SK-N-SH (cell line): ENCODE measurements around the gene DNAJB8. TPM values are rescaled to one million over a fixed set of nuclear protein-coding genes. Genes with fewer than 3 reads are reported as not detected.

Experiments used
- CTCF ChIA-PET: fragments of 300-600, 350-600 bp; formaldehyde crosslinking; extraction: SDS; loops from one replicate; lab custom pipeline; 2021; lab: Yijun Ruan, JAX
- POLR2A ChIA-PET: fragments of 350-600 bp; sonication (Branson Sonifier 250); formaldehyde crosslinking; extraction: SDS; loops from one replicate; lab custom pipeline; 2020; ENCODE audit warnings: antibody characterized with exemption, inconsistent platforms; lab: Yijun Ruan, JAX
- DNase-seq: peaks from one replicate; pipeline ENCODE4 v3.0.0; 2012
- H2AFZ ChIP-seq: fragments of 200-600 bp; sonication (generic); 2 replicates; pipeline ENCODE4 v1.8.1; 2016; ENCODE audit warnings: antibody characterized with exemption, mild to moderate bottlenecking, low read depth
- H3F3A ChIP-seq: fragments of 200-600 bp; sonication (generic); replicated peaks from 2 replicates; pipeline ENCODE3; 2016; ENCODE audit warnings: antibody characterized with exemption, mild to moderate bottlenecking; ENCODE audit not compliant: insufficient read depth
- H3K27ac ChIP-seq, 2 experiments: fragments of 200-500 bp in 1 of 2; fragments of 200-600 bp in 1 of 2; sonication (Bioruptor generic) in 1 of 2; sonication (generic), shearing (Covaris generic) in 1 of 2; 2 replicates each; pipeline versions ENCODE4 v1.5.1 to v1.6.1; 2014 to 2016; ENCODE audit warnings: low read depth in 2 of 2, inconsistent platforms in 1 of 2, low read length in 1 of 2, mild to moderate bottlenecking in 1 of 2, mixed read lengths in 1 of 2
- H3K27me3 ChIP-seq: fragments of 200-600 bp; sonication (generic), shearing (Covaris generic); 2 replicates; pipeline ENCODE4 v1.6.1; 2016; ENCODE audit warnings: mixed run types; ENCODE audit not compliant: insufficient read depth
- H3K36me3 ChIP-seq, 2 experiments: fragments of 200-500 bp in 1 of 2; fragments of 200-600 bp in 1 of 2; sonication (Bioruptor generic) in 1 of 2; sonication (generic) in 1 of 2; replicated peaks in 1 of 2; 2 replicates each; pipeline versions ENCODE3 to v1.5.1; 2014 to 2016; ENCODE audit warnings: low read length in 1 of 2, mild to moderate bottlenecking in 1 of 2; ENCODE audit not compliant: insufficient read depth in 2 of 2, control insufficient read depth in 1 of 2
- H3K4me1 ChIP-seq, 2 experiments: fragments of 200-500 bp in 1 of 2; fragments of 200-600 bp in 1 of 2; sonication (Bioruptor generic) in 1 of 2; sonication (generic), shearing (Covaris generic) in 1 of 2; 2 replicates each; pipeline versions ENCODE4 v1.5.1 to v1.6.1; 2014 to 2016; ENCODE audit warnings: low read depth in 1 of 2, low read length in 1 of 2, mixed run types in 1 of 2; ENCODE audit not compliant: insufficient read depth in 2 of 2, control insufficient read depth in 1 of 2
- H3K4me2 ChIP-seq: fragments of 200-600 bp; sonication (generic), shearing (Covaris generic); 2 replicates; pipeline ENCODE4 v1.6.1; 2017; ENCODE audit warnings: mixed run types
- H3K4me3 ChIP-seq, 2 experiments: fragments of 200-500 bp in 1 of 2; fragments of 200-600 bp in 1 of 2; sonication (Bioruptor generic) in 1 of 2; sonication (generic), shearing (Covaris generic) in 1 of 2; 2 replicates each; pipeline versions ENCODE4 v1.5.1 to v1.8.1; 2014 to 2016; ENCODE audit warnings: low read depth in 2 of 2, inconsistent platforms in 1 of 2, low read length in 1 of 2, mild to moderate bottlenecking in 1 of 2, mixed read lengths in 1 of 2, moderate library complexity in 1 of 2
- H3K79me2 ChIP-seq: fragments of 200-600 bp; sonication (generic); 2 replicates; pipeline ENCODE4 v1.8.1; 2017; ENCODE audit warnings: mild to moderate bottlenecking; ENCODE audit not compliant: insufficient read depth
- H3K9ac ChIP-seq: fragments of 200-600 bp; sonication (generic); 2 replicates; pipeline ENCODE4 v1.6.1; 2017; ENCODE audit warnings: mixed run types
- H3K9me2 ChIP-seq: fragments of 200-600 bp; sonication (generic); 2 replicates; pipeline ENCODE4 v1.6.1; 2017; ENCODE audit warnings: mixed run types
- H3K9me3 ChIP-seq: fragments of 200-600 bp; sonication (generic); 2 replicates; pipeline ENCODE4 v1.6.1; 2017; ENCODE audit warnings: mixed run types, mild to moderate bottlenecking, moderate library complexity
- H4K20me1 ChIP-seq: fragments of 200-600 bp; sonication (generic); 2 replicates; pipeline ENCODE4 v1.6.1; 2017; ENCODE audit warnings: mild to moderate bottlenecking, mixed run types; ENCODE audit not compliant: insufficient read depth
- CHD2 ChIP-seq: fragments of 150-350 bp; IDR thresholded peaks from 2 replicates; pipeline ENCODE4 v1.6.1; 2018; ENCODE audit warnings: low read length; ENCODE audit not compliant: partially characterized antibody
- CTCF ChIP-seq: fragments of 200-600 bp; sonication (generic); IDR thresholded peaks from 2 replicates; pipeline ENCODE4 v1.6.1; 2017; ENCODE audit warnings: antibody characterized with exemption, mild to moderate bottlenecking, moderate library complexity
- EZH2phosphoT487 ChIP-seq: fragments of 200-600 bp; sonication (generic); IDR thresholded peaks from 2 replicates; pipeline ENCODE4 v1.6.1; 2017; ENCODE audit warnings: low read depth, mixed run types, mild to moderate bottlenecking, antibody characterized with exemption, moderate library complexity, borderline replicate concordance
- FOXM1 ChIP-seq: IDR thresholded peaks from 2 replicates; pipeline ENCODE4 v1.4.0; 2012; ENCODE audit warnings: low read depth, mild to moderate bottlenecking
- GABPA ChIP-seq: IDR thresholded peaks from 2 replicates; pipeline ENCODE4 v1.4.0; 2012; ENCODE audit warnings: low read depth, mild to moderate bottlenecking
- IRF3 ChIP-seq: fragments of 150-350 bp; IDR thresholded peaks from 2 replicates; pipeline ENCODE4 v1.6.1; 2016; ENCODE audit warnings: mild to moderate bottlenecking, low read depth, low read length
- JUND ChIP-seq: IDR thresholded peaks from 2 replicates; pipeline ENCODE4 v1.4.0; 2012
- MEF2A ChIP-seq: IDR thresholded peaks from 2 replicates; pipeline ENCODE4 v1.4.0; 2012; ENCODE audit warnings: low read depth, borderline replicate concordance
- POLR2AphosphoS5 ChIP-seq: IDR thresholded peaks from 2 replicates; pipeline ENCODE4 v1.6.1; 2012; ENCODE audit warnings: low read depth, low read length
- RCOR1 ChIP-seq: fragments of 150-350 bp; IDR thresholded peaks from 2 replicates; pipeline ENCODE4 v1.6.1; 2017; ENCODE audit warnings: antibody characterized with exemption, low read length
- SIN3A ChIP-seq: IDR thresholded peaks from 2 replicates; pipeline ENCODE4 v1.6.1; 2012; ENCODE audit warnings: low read depth, mild to moderate bottlenecking, low read length, moderate library complexity, borderline replicate concordance
- USF1 ChIP-seq: IDR thresholded peaks from 2 replicates; pipeline ENCODE4 v1.4.0; 2012; ENCODE audit warnings: low read depth, borderline replicate concordance
- WGBS: methylation state at CpG from one replicate; pipeline ENCODE4 v1.1.6; 2017; ENCODE audit warnings: low lambda C conversion rate; 5-methylcytosine and 5-hydroxymethylcytosine counted together
- polyA plus RNA-seq, 3 experiments: library from polyadenylated mRNA; depleted of rRNA; stranded (reverse); fragments of >200 nt; gene quantifications; 2 replicates each; pipeline ENCODE4 v1.2.3, GENCODE V29; 2012

Gene DNAJB8
- polyA plus RNA-seq, 1 of the 3 experiments (the other 2 are of a cell fraction): not detected

- TF ChIP-seq CTCF (no peak), RCOR1 (no peak), POLR2AphosphoS5 (no peak)
Measured at GRCh38 chr3:128473737-128474136, 7.0 kb upstream of the DNAJB8 start (continued).

GRCh38 chr3:128473180-128473519, 6.5 kb upstream of the DNAJB8 start:
- 72% methylated on average over 6 of the region's 6 CpGs for WGBS
- Histone ChIP-seq H3K4me3 (no peak overlapping the region), H3K4me1 (peaks cover 0 to 63% of the 10 kb centered on the region in 2 experiments; a peak in 1 of 4 replicates), H3K36me3 (no peaks in the 10 kb centered on the region), H3K9ac (no peak overlapping the region), H2AFZ (no peak overlapping the region), H3F3A (no peaks in the 10 kb centered on the region), H3K9me3 (no peaks in the 10 kb centered on the region), H3K9me2 (no peaks in the 10 kb centered on the region), H3K79me2 (no peaks in the 10 kb centered on the region), H3K4me2 (no peak overlapping the region), H3K27me3 (peaks cover 7% of the 10 kb centered on the region), H4K20me1 (no peaks in the 10 kb centered on the region), H3K27ac (peak overlapping the region in 1 of 2 experiments; percentile 39; a peak in 2 of 4 replicates)
- ChIA-PET POLR2A (interaction anchor here (1.0 to 1.3 kb wide), 3 partner anchors 9 to 62 kb away, joined by 3 to 6 read pairs (median 3); no protein-coding TSS in a partner anchor), CTCF (interaction anchor here (1.5 to 1.8 kb wide), 2 partner anchors 10 to 111 kb away, joined by 3 to 5 read pairs; no protein-coding TSS in a partner anchor)
- peak; percentile 62 for DNase-seq
- TF ChIP-seq MEF2A (no peak), SIN3A (no peak), RCOR1 (no peak), USF1 (no peak), FOXM1 (no peak), GABPA (no peak), JUND (no peak), CHD2 (no peak), IRF3 (no peak), EZH2phosphoT487 (no peak)
